Left lung (tissue), 14 donors: ENCODE data around the gene ERI2. TPM values are rescaled to one million over a fixed set of nuclear protein-coding genes. Genes with fewer than 3 reads are reported as not detected.

Experiments used
- ATAC-seq: fragments of 200-7000 bp; cut with Tn5 transposase; one replicate; pipeline ENCODE4 v1.9.1; 2020; ENCODE audit warnings: moderate library complexity
- DNase-seq, 4 donors: peaks; one replicate each; pipeline ENCODE4 v3.0.0-alpha.2; 2013 to 2020
- H3K27ac ChIP-seq, 2 donors: fragments of 200-600 bp; sonication (generic) in 1 of 2; one replicate each; pipeline versions ENCODE4 v1.5.0 to v1.8.0; 2020 to 2021
- H3K27me3 ChIP-seq, 2 donors: fragments of 200-600 bp; sonication (generic) in 1 of 2; one replicate each; pipeline versions ENCODE4 v1.5.0 to v1.8.0; 2020 to 2021
- H3K36me3 ChIP-seq, 2 donors: fragments of 200-600 bp; sonication (generic) in 1 of 2; one replicate each; pipeline versions ENCODE4 v1.5.0 to v1.8.0; 2020 to 2021
- H3K4me1 ChIP-seq, 2 donors: fragments of 200-600 bp; one replicate each; pipeline ENCODE4 v1.8.0; 2021
- H3K4me3 ChIP-seq, 2 donors: fragments of 200-600 bp; sonication (generic) in 1 of 2; one replicate each; pipeline versions ENCODE4 v1.5.0 to v1.8.0; 2020 to 2021; ENCODE audit warnings: mild to moderate bottlenecking in 1 of 2
- H3K9me3 ChIP-seq, 2 donors: fragments of 200-600 bp; sonication (generic) in 1 of 2; one replicate each; pipeline versions ENCODE4 v1.5.0 to v1.8.0; 2020 to 2021
- CTCF ChIP-seq, 2 donors: fragments of 200-600 bp; sonication (generic) in 1 of 2; IDR thresholded peaks; one replicate each; pipeline versions ENCODE4 v1.5.0 to v1.8.0; 2021; ENCODE audit warnings: antibody characterized with exemption in 2 of 2
- intact Hi-C, 2 donors: fragments of 100-400 bp; cut with DNase I; formaldehyde crosslinking; loops; one replicate each; pipeline versions ENCODE4 v1.11.2 to v1.14.2; 2022
- long read RNA-seq, 12 donors: library from polyadenylated mRNA in 2 of 12; unstranded in 2 of 12; transcript quantifications; one replicate each; pipeline ENCODE4 v2.0.0 and lab custom pipeline, GENCODE V29; 2019 to 2026
- polyA plus RNA-seq, 6 donors: library from polyadenylated mRNA; unstranded; fragments of 120-200 nt; gene quantifications; one replicate each; pipeline ENCODE4 v1.2.1, GENCODE V29; 2013; ENCODE audit not compliant: insufficient read length in 6 of 6
- total RNA-seq, 2 donors: library from RNA; stranded (reverse); fragmentation: NEBNext Ultra II Directional; extraction: Animal tissue kit (Norgen Biotek cat#: 25700); gene quantifications; one replicate each; pipeline ENCODE4 v1.2.1, GENCODE V29; 2021
- donor health status: DM: no; HTN: yes; CAD: no.
- donor health status: DM: no; HTN: no; CAD: no.

The ERI2 gene
- total RNA-seq (10 to 100 TPM; 16.3 to 19.4 TPM), polyA plus RNA-seq (10 to 100 TPM; 34.3 to 42.6 (median 35.2) TPM)
- long read RNA-seq, donor 1, transcript ERI2-203 (1 exons, 3,846 nt): major isoform, 21 of 28 reads
- long read RNA-seq, donor 1, partial matches to known transcripts: 6 of 28 reads
- long read RNA-seq, donor 1, other reads (novel, unspliced or antisense): 0 of 28 reads
- long read RNA-seq, donor 2, transcript ERI2-203 (1 exons, 3,846 nt): major isoform, 19 of 21 reads
- long read RNA-seq, donor 2, partial matches to known transcripts: 0 of 21 reads
- long read RNA-seq, donor 2, other reads (novel, unspliced or antisense): 0 of 21 reads
- long read RNA-seq, donor 3, transcript ERI2-203 (1 exons, 3,846 nt): major isoform, 13 of 14 reads
- long read RNA-seq, donor 3, partial matches to known transcripts: 0 of 14 reads
- long read RNA-seq, donor 3, other reads (novel, unspliced or antisense): 0 of 14 reads
- long read RNA-seq, donor 4, partial matches to known transcripts: 1 of 4 reads
- long read RNA-seq, donor 4, other reads (novel, unspliced or antisense): 2 of 4 reads
- long read RNA-seq, donor 5, transcript ERI2-203 (1 exons, 3,846 nt): major isoform, 20 of 20 reads
- long read RNA-seq, donor 5, partial matches to known transcripts: 0 of 20 reads
- long read RNA-seq, donor 5, other reads (novel, unspliced or antisense): 0 of 20 reads
- long read RNA-seq, donor 6, transcript ERI2-203 (1 exons, 3,846 nt): major isoform, 13 of 14 reads
- long read RNA-seq, donor 6, partial matches to known transcripts: 0 of 14 reads
- long read RNA-seq, donor 6, other reads (novel, unspliced or antisense): 0 of 14 reads
- long read RNA-seq, donor 7, transcript ERI2-203 (1 exons, 3,846 nt): major isoform, 6 of 6 reads
- long read RNA-seq, donor 7, partial matches to known transcripts: 0 of 6 reads
- long read RNA-seq, donor 7, other reads (novel, unspliced or antisense): 0 of 6 reads
- long read RNA-seq, donor 8, transcript ERI2-203 (1 exons, 3,846 nt): major isoform, 12 of 13 reads
- long read RNA-seq, donor 8, partial matches to known transcripts: 0 of 13 reads
- long read RNA-seq, donor 8, other reads (novel, unspliced or antisense): 0 of 13 reads
- long read RNA-seq, donor 9, transcript ERI2-203 (1 exons, 3,846 nt): major isoform, 5 of 5 reads
- long read RNA-seq, donor 9, partial matches to known transcripts: 0 of 5 reads
- long read RNA-seq, donor 9, other reads (novel, unspliced or antisense): 0 of 5 reads
- long read RNA-seq, donor 10, partial matches to known transcripts: 0 of 1 reads
- long read RNA-seq, donor 10, other reads (novel, unspliced or antisense): 0 of 1 reads
- long read RNA-seq, donor 11: 0 reads
- long read RNA-seq, donor 12, transcript ERI2-203 (1 exons, 3,846 nt): major isoform, 9 of 41 reads
- long read RNA-seq, donor 12, partial matches to known transcripts: 32 of 41 reads
- long read RNA-seq, donor 12, other reads (novel, unspliced or antisense): 0 of 41 reads

- DNase-seq: peak; percentile 91 to 96 (median 94)
- H3K36me3 ChIP-seq: peaks cover 0 to 5% of the 10 kb centered on the region in 2 donors
- H3K4me1 ChIP-seq: peaks cover 0 to 24% of the 10 kb centered on the region in 2 donors
- H3K9me3 ChIP-seq: no peaks in the 10 kb centered on the region
- TF ChIP-seq CTCF (IDR thresholded peaks at IDR 0.05): peak; percentile 10 to 36
- ATAC-seq: peak; percentile 94
- peak within 1 kb of the TSS; percentile 80 to 84 for H3K4me3 ChIP-seq
- intact Hi-C loops: no loop called here
- H3K27me3 ChIP-seq: no peaks in the 10 kb centered on the region
- peak within 1 kb of the TSS; percentile 91 to 94 for H3K27ac ChIP-seq
Measured at GRCh38 chr16:20806168-20807050, at the start of gene ERI2, which contains the start of gene REXO5. Gene ERI2 (minus strand): TSS chr16:20806472. CDS start chr16:20806430, 42 bp downstream. Gene REXO5 (plus strand): TSS chr16:20806527. CDS start chr16:20806954, 427 bp downstream.

GRCh38 chr16:20854963-20855362, 48.7 kb upstream of the ERI2 start:
- Histone ChIP-seq H3K27ac (no peak overlapping the region), H3K36me3 (peaks cover 0 to 35% of the 10 kb centered on the region in 2 donors), H3K4me1 (peaks cover 22 to 49% of the 10 kb centered on the region in 2 donors), H3K27me3 (no peaks in the 10 kb centered on the region), H3K4me3 (no peak overlapping the region), H3K9me3 (no peaks in the 10 kb centered on the region)
- ATAC-seq: no peak
- intact Hi-C loops: no loop called here
- TF ChIP-seq CTCF (IDR thresholded peaks at IDR 0.05): no peak
- no peak for DNase-seq

- ATAC-seq (no peak), DNase-seq (no peak)
- peaks cover 0 to 26% of the 10 kb centered on the region in 2 donors for H3K36me3 ChIP-seq
- no peaks in the 10 kb centered on the region for H3K27me3 ChIP-seq
- peak overlapping the region in 1 of 2 donors; percentile 17 for H3K27ac ChIP-seq
- peaks cover 22 to 51% of the 10 kb centered on the region in 2 donors for H3K4me1 ChIP-seq
- H3K4me3 ChIP-seq: no peak overlapping the region
- no peak for TF ChIP-seq CTCF (IDR thresholded peaks at IDR 0.05)
- intact Hi-C loops: no loop called here
- no peaks in the 10 kb centered on the region for H3K9me3 ChIP-seq
Measured at GRCh38 chr16:20853981-20854620, 47.8 kb upstream of the ERI2 start.

- Histone ChIP-seq H3K27ac (no peak overlapping the region), H3K27me3 (no peaks in the 10 kb centered on the region), H3K9me3 (no peaks in the 10 kb centered on the region), H3K4me3 (no peak overlapping the region), H3K36me3 (peaks cover 0 to 23% of the 10 kb centered on the region in 2 donors), H3K4me1 (peaks cover 22 to 51% of the 10 kb centered on the region in 2 donors)
- intact Hi-C loops: no loop called here
- ATAC-seq (no peak), DNase-seq (no peak)
- TF ChIP-seq CTCF (IDR thresholded peaks at IDR 0.05): no peak
Measured at GRCh38 chr16:20853143-20853542, 46.9 kb upstream of the ERI2 start.
